Thymus (tissue), 11 donors: ENCODE data around the gene CRLF2. TPM values are rescaled to one million over a fixed set of nuclear protein-coding genes. Genes with fewer than 3 reads are reported as not detected.
"Not testable (repeated sequence)": the region's sequence is repeated elsewhere in the genome, so short reads cannot be mapped to it uniquely, and the experiment has no call there.

ENCODE experiments used
- DNase-seq, 9 donors: peaks; one replicate each; pipeline ENCODE4 v3.0.0-alpha.2; 2013; ENCODE audit warnings: low spot score in 9 of 9, low read depth in 6 of 9, missing footprints in 1 of 9
- H3K27ac ChIP-seq, 2 donors: one replicate each; pipeline ENCODE4 v1.5.1; 2013; ENCODE audit warnings: control low read depth in 1 of 2, low read depth in 1 of 2, low read length in 1 of 2, mild to moderate bottlenecking in 1 of 2, moderate library complexity in 1 of 2
- H3K27me3 ChIP-seq, 2 donors: one replicate each; pipeline ENCODE4 v1.5.1; 2013; ENCODE audit warnings: low read length in 1 of 2; ENCODE audit not compliant: control insufficient read depth in 2 of 2, insufficient read depth in 1 of 2
- H3K36me3 ChIP-seq, 2 donors: one replicate each; pipeline ENCODE4 v1.5.1; 2013; ENCODE audit warnings: low read length in 1 of 2, mild to moderate bottlenecking in 1 of 2, moderate library complexity in 1 of 2; ENCODE audit not compliant: control insufficient read depth in 2 of 2, insufficient read depth in 2 of 2
- H3K4me1 ChIP-seq, 2 donors: one replicate each; pipeline ENCODE4 v1.5.1; 2013; ENCODE audit warnings: low read length in 2 of 2; ENCODE audit not compliant: control insufficient read depth in 2 of 2, insufficient read depth in 2 of 2
- H3K4me3 ChIP-seq, 2 donors: one replicate each; pipeline ENCODE4 v1.5.1; 2013; ENCODE audit warnings: low read length in 2 of 2, control low read depth in 1 of 2, mild to moderate bottlenecking in 1 of 2
- H3K9me3 ChIP-seq, 2 donors: one replicate each; pipeline ENCODE4 v1.5.1; 2013; ENCODE audit warnings: low read length in 1 of 2, mild to moderate bottlenecking in 1 of 2; ENCODE audit not compliant: control insufficient read depth in 2 of 2, insufficient read depth in 1 of 2
- WGBS: extraction: QIAGEN DNeasy Blood & Tissue Kit; methylation state at CpG from one replicate; pipeline ENCODE4 v1.1.7; 2013; 5-methylcytosine and 5-hydroxymethylcytosine counted together
- polyA plus RNA-seq: library from polyadenylated mRNA; stranded (reverse); fragments of 200-250 nt; gene quantifications from one replicate; pipeline ENCODE4 v1.2.3, GENCODE V29; 2013
- total RNA-seq: library from RNA; stranded (reverse); fragments of 120-200 nt; gene quantifications from one replicate; pipeline ENCODE4 v1.2.4, GENCODE V29; 2013
- donor health status: healthy.

The CRLF2 gene
- total and polyA plus RNA-seq, 2 donors = 0.28 to 2.0 TPM

GRCh38 chrX:1202251-1202650, 10.2 kb downstream of the CRLF2 start:
- no peak for DNase-seq
- Histone ChIP-seq H3K4me1 (peaks cover 3 to 10% of the 10 kb centered on the region in 2 donors), H3K27ac (no peak overlapping the region), H3K4me3 (no peak overlapping the region), H3K27me3 (no peaks in the 10 kb centered on the region), H3K36me3 (no peaks in the 10 kb centered on the region), H3K9me3 (no peaks in the 10 kb centered on the region)
- WGBS = 97% methylated on average over 21 of the region's 21 CpGs

GRCh38 chrX:1196436-1196835, 16.0 kb downstream of the CRLF2 start:
- Histone ChIP-seq H3K9me3 (no peaks in the 10 kb centered on the region), H3K27me3 (no peaks in the 10 kb centered on the region), H3K27ac (no peak overlapping the region), H3K4me3 (no peak overlapping the region), H3K36me3 (no peaks in the 10 kb centered on the region), H3K4me1 (no peaks in the 10 kb centered on the region)
- WGBS = 87% methylated on average over 10 of the region's 10 CpGs
- DNase-seq = no peak

- not testable (repeated sequence) for H3K4me1 ChIP-seq, H3K9me3 ChIP-seq, DNase-seq, H3K27ac ChIP-seq, H3K36me3 ChIP-seq, H3K27me3 ChIP-seq, H3K4me3 ChIP-seq
- 94% methylated on average over 8 of the region's 8 CpGs for WGBS
These were observed 20.3 kb downstream of the CRLF2 start for GRCh38 chrX:1192196-1192595.

DNA sequence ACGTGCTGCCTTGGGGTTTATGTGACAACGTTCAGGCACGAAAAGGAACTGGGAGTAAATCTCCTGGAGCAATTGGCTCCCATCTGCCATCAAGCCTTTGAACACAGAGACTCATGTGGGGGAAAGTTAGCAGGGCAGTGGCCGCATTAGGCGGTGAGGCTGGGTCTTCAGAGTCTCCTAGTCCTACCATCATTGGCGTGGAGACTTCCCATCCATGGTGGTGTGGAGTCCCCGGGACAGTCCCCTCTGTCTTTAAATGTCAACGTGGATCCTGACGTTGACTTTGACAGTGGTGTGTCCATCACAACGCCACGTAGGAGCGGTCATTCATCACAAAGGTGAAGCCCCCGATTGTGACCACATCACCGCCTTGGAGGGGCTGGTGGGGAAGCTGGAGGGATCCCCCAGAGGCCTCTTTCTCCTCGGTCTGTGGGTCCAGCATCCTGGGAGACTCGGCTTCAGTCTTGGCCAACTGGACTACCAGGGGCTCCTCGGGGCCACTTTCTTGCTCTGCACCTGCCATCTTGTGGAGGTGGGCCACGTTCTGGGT, 21.8 kb downstream of the CRLF2 start:
- H3K36me3 ChIP-seq = no peaks in the 10 kb centered on the region
- no peak overlapping the region for H3K4me3 ChIP-seq
- DNase-seq = no peak
- no peaks in the 10 kb centered on the region for H3K27me3 ChIP-seq
- no peaks in the 10 kb centered on the region for H3K4me1 ChIP-seq
- no peak overlapping the region for H3K27ac ChIP-seq
- H3K9me3 ChIP-seq = no peaks in the 10 kb centered on the region
- 89% methylated on average over 18 of the region's 18 CpGs for WGBS

GRCh38 chrX:1185561-1185960, 26.9 kb downstream of the CRLF2 start:
- H3K9me3 ChIP-seq = no peaks in the 10 kb centered on the region
- no peaks in the 10 kb centered on the region for H3K27me3 ChIP-seq
- H3K4me3 ChIP-seq = no peak overlapping the region
- no peaks in the 10 kb centered on the region for H3K4me1 ChIP-seq
- no peaks in the 10 kb centered on the region for H3K36me3 ChIP-seq
- 91% methylated on average over 10 of the region's 10 CpGs for whole genome bisulfite sequencing
- no peak for DNase-seq
- no peak overlapping the region for H3K27ac ChIP-seq

DNA sequence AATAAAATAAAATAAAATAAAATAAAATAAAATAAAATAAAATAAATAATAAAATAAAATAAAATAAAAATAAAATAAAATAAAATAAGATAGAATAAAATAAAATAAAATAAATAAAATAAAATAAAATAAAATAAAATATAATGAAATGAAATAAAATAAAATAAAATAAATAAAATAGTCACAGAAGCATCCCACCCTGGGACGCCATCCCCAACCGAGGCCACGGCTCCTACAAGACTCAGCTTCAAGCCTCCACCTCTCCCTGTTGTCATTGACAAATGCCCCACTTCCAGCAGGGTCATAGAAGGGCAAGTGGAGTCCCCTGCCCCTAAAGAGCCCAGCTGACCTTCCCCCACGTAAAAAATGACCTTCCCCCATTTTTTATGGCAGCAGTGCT, 30.2 kb downstream of the CRLF2 start:
- WGBS = 86% methylated on average over 4 of the region's 4 CpGs
- Histone ChIP-seq H3K36me3 (no peaks in the 10 kb centered on the region), H3K4me1 (no peaks in the 10 kb centered on the region), H3K4me3 (no peak overlapping the region), H3K27ac (no peak overlapping the region), H3K27me3 (no peaks in the 10 kb centered on the region), H3K9me3 (no peaks in the 10 kb centered on the region)
- DNase-seq = no peak

DNA sequence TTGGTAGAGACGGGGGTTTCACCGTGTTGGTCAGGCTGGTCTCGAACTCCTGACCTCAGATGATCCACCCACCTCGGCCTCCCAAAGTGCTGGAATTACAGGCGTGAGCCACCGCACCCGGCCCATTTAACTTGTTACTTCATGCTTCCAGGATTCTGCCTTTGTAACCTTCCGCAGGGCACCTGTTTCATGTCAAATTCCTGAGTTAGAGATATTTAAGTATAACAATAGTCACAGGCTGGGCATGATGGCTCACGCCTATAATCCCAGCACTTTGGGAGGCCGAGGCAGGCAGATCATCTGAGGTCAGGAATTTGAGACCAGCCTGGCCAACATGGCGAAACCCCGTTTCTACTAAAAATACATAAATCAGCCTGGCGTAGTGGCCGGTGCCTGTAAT, 30.8 kb downstream of the CRLF2 start:
- H3K9me3 ChIP-seq, H3K27me3 ChIP-seq, H3K4me3 ChIP-seq, DNase-seq, H3K4me1 ChIP-seq, H3K36me3 ChIP-seq, H3K27ac ChIP-seq: not testable (repeated sequence)
- 93% methylated on average over 14 of the region's 14 CpGs for WGBS

DNA sequence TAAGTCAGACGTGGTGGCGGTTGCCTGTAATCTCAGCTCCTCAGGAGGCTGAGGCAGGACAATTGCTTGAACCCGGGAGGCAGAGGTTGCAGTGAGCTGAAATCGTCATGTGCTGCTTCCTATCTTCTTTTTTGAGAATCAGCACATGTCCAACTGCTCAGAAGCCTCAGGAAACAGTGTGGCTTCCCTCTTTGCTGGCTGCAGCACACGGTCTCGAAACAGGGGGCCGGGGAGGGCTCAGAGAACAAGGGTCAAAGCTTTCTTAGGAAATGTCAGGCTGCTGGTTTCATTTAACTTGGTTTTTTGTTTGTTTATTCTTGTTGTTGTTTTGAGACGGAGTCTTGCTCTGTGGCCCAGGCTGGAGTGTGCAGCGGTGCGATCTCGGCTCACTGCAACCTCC, 31.3 kb downstream of the CRLF2 start:
- H3K27me3 ChIP-seq = no peaks in the 10 kb centered on the region
- no peak for DNase-seq
- 48% methylated on average over 11 of the region's 11 CpGs for WGBS

DNA sequence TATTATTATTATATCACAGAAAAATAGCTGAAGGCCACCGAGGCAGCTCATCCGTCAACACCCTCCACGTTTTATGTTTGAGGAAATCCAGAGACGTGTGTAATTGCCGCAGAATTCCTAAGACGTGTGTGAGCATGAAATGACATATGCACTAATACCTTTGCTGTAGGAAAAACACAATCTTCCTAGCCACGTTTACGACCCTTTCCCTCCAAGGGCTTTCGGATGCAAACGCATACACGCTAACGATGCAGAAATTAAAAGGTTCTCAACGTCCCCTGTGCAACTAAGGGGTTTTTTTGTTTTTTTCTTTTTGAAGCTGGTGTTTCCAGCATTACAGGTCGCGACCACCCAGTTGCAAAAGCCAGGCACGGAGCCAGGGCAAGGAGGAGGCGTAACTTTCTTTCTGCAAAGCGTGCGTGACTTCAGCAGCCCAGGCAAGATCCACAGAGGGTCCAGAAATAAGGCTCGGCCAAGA, 33.8 kb downstream of the CRLF2 start:
- DNase-seq = peak in 2 of 9 donors; percentile 24 to 51
- no peaks in the 10 kb centered on the region for H3K36me3 ChIP-seq
- H3K27me3 ChIP-seq = no peaks in the 10 kb centered on the region
- WGBS = 91% methylated on average over 20 of the region's 20 CpGs
- H3K4me3 ChIP-seq = no peak overlapping the region
- H3K4me1 ChIP-seq = no peaks in the 10 kb centered on the region
- no peak overlapping the region for H3K27ac ChIP-seq
- H3K9me3 ChIP-seq = peaks cover 0 to 5% of the 10 kb centered on the region in 2 donors

More for the DNA sequence above, 31.3 kb downstream of the CRLF2 start:
- Histone ChIP-seq H3K9me3 (peaks cover 0 to 5% of the 10 kb centered on the region in 2 donors), H3K27ac (no peak overlapping the region), H3K4me3 (no peak overlapping the region), H3K4me1 (no peaks in the 10 kb centered on the region), H3K36me3 (no peaks in the 10 kb centered on the region)
